CD14-positive monocyte (primary cell): ENCODE data around the gene TSHZ3. TPM values are rescaled to one million over a fixed set of nuclear protein-coding genes. Genes with fewer than 3 reads are reported as not detected.

Source experiments
- DNase-seq, 3 donors: peaks; one replicate each; pipeline ENCODE4 v3.0.0-alpha.2; 2011 to 2022
- H2AFZ ChIP-seq: 2 replicates; pipeline ENCODE4 v1.6.0; 2012; ENCODE audit warnings: mild to moderate bottlenecking, low read depth, low read length, inconsistent platforms; ENCODE audit not compliant: insufficient read depth, poor library complexity, severe bottlenecking
- H3K27ac ChIP-seq, 2 donors: 1 replicate in 1 of 2; 2 replicates in 1 of 2; pipeline ENCODE4 v1.5.1; 2012 to 2013; ENCODE audit warnings: low read length in 2 of 2, control low read depth in 1 of 2, inconsistent platforms in 1 of 2, low read depth in 1 of 2, mild to moderate bottlenecking in 1 of 2
- H3K27me3 ChIP-seq, 2 donors: one replicate each; pipeline versions ENCODE4 v1.6.0 to v1.6.1; 2011 to 2013; ENCODE audit warnings: low read length in 2 of 2; ENCODE audit not compliant: control insufficient read depth in 2 of 2, insufficient read depth in 2 of 2
- H3K36me3 ChIP-seq, 2 donors: replicated peaks in 1 of 2; 1 replicate in 1 of 2; 2 replicates in 1 of 2; pipeline versions ENCODE4 v1.5.1 to v1.6.1; 2012 to 2013; ENCODE audit warnings: low read length in 2 of 2, control low read depth in 1 of 2, inconsistent platforms in 1 of 2, mild to moderate bottlenecking in 1 of 2; ENCODE audit not compliant: insufficient read depth in 2 of 2, control insufficient read depth in 1 of 2
- H3K4me1 ChIP-seq, 2 donors: 1 replicate in 1 of 2; 2 replicates in 1 of 2; pipeline versions ENCODE4 v1.5.1 to v1.6.1; 2012 to 2013; ENCODE audit warnings: low read length in 2 of 2, control low read depth in 1 of 2, inconsistent platforms in 1 of 2, mild to moderate bottlenecking in 1 of 2, moderate library complexity in 1 of 2; ENCODE audit not compliant: insufficient read depth in 2 of 2, control insufficient read depth in 1 of 2
- H3K4me2 ChIP-seq: replicated peaks from 2 replicates; pipeline ENCODE3; 2012; ENCODE audit warnings: low read length, moderate library complexity, mild to moderate bottlenecking; ENCODE audit not compliant: poor library complexity, severe bottlenecking; ENCODE audit errors: extremely low read depth
- H3K4me3 ChIP-seq, 3 experiments: fragments of 200-600 bp in 1 of 3; sonication (generic) in 1 of 3; replicated peaks in 1 of 3; 1 replicate in 2 of 3; 2 replicates in 1 of 3; pipeline ENCODE4 v1.5.1; 2011 to 2013; ENCODE audit warnings: low read length in 3 of 3, mild to moderate bottlenecking in 3 of 3, control low read depth in 2 of 3, low read depth in 2 of 3, inconsistent platforms in 1 of 3, moderate library complexity in 1 of 3
- H3K79me2 ChIP-seq: 2 replicates; pipeline ENCODE4 v1.6.0; 2012; ENCODE audit warnings: mild to moderate bottlenecking, control low read depth, inconsistent platforms, low read length, moderate library complexity; ENCODE audit not compliant: insufficient read depth
- H3K9ac ChIP-seq: 2 replicates; pipeline ENCODE4 v1.6.0; 2017; ENCODE audit warnings: low read length, mild to moderate bottlenecking; ENCODE audit not compliant: insufficient read depth, poor library complexity, severe bottlenecking
- H3K9me3 ChIP-seq, 2 donors: replicated peaks in 1 of 2; 1 replicate in 1 of 2; 2 replicates in 1 of 2; pipeline versions ENCODE4 v1.5.1 to v1.6.1; 2012 to 2013; ENCODE audit warnings: low read length in 2 of 2, control low read depth in 1 of 2; ENCODE audit not compliant: control insufficient read depth in 1 of 2, insufficient read depth in 1 of 2
- H4K20me1 ChIP-seq: 2 replicates; pipeline ENCODE4 v1.6.0; 2012; ENCODE audit warnings: mild to moderate bottlenecking, low read length, control low read depth, moderate library complexity; ENCODE audit not compliant: insufficient read depth
- H3K27ac Mint-ChIP-seq, 7 donors: one replicate each; pipeline ENCODE4 v1.8.0; 2020; ENCODE audit warnings: mild to moderate bottlenecking in 7 of 7, mixed read lengths in 7 of 7, moderate library complexity in 6 of 7, inconsistent platforms in 2 of 7
- H3K27me3 Mint-ChIP-seq, 3 donors: one replicate each; pipeline ENCODE4 v1.8.0; 2021 to 2022; ENCODE audit warnings: low read depth in 3 of 3, mild to moderate bottlenecking in 3 of 3, mixed read lengths in 3 of 3, moderate library complexity in 3 of 3, inconsistent platforms in 1 of 3
- H3K36me3 Mint-ChIP-seq, 2 donors: one replicate each; pipeline ENCODE4 v1.8.0; 2020; ENCODE audit warnings: mixed read lengths in 2 of 2, inconsistent platforms in 1 of 2, mild to moderate bottlenecking in 1 of 2
- H3K4me1 Mint-ChIP-seq: one replicate; pipeline ENCODE4 v1.8.0; 2020; ENCODE audit warnings: mild to moderate bottlenecking, mixed read lengths
- H3K4me3 Mint-ChIP-seq, 2 donors: one replicate each; pipeline ENCODE4 v1.8.0; 2020; ENCODE audit warnings: mild to moderate bottlenecking in 2 of 2, mixed read lengths in 2 of 2, moderate library complexity in 1 of 2
- H3K9me3 Mint-ChIP-seq, 7 donors: one replicate each; pipeline ENCODE4 v1.8.0; 2020 to 2022; ENCODE audit warnings: mixed read lengths in 7 of 7, mild to moderate bottlenecking in 6 of 7, moderate library complexity in 6 of 7, inconsistent platforms in 2 of 7
- WGBS: methylation state at CpG from one replicate; pipeline ENCODE4 v1.1.5; 2013; ENCODE audit warnings: missing lambda C conversion rate; ENCODE audit not compliant: insufficient coverage; 5-methylcytosine and 5-hydroxymethylcytosine counted together
- intact Hi-C, 2 donors: fragments of 100-400 bp; cut with micrococcal nuclease; formaldehyde crosslinking; loops; one replicate each; pipeline versions ENCODE4 v1.15.0 to v1.15.1; 2023
- polyA plus RNA-seq, 3 donors: library from polyadenylated mRNA; depleted of rRNA in 1 of 3; unstranded in 2 of 3; stranded (reverse) in 1 of 3; fragments of 300-500 nt in 2 of 3; fragments of >200 nt in 1 of 3; fragmentation: Illumina TruSeq in 2 of 3; gene quantifications; 1 replicate in 2 of 3; 2 replicates in 1 of 3; pipeline ENCODE4 v1.2.3, GENCODE V29; 2012 to 2021
- TF ChIP-seq, protein P1 (sequence below): fragments of 200-600 bp; IDR thresholded peaks from one replicate; pipeline ENCODE4 v1.8.0; 2022; ENCODE audit warnings: antibody characterized with exemption, mild to moderate bottlenecking

The TSHZ3 gene
- polyA plus RNA-seq, 3 donors: 2.3 to 5.8 (median 3.3) TPM

DNA sequence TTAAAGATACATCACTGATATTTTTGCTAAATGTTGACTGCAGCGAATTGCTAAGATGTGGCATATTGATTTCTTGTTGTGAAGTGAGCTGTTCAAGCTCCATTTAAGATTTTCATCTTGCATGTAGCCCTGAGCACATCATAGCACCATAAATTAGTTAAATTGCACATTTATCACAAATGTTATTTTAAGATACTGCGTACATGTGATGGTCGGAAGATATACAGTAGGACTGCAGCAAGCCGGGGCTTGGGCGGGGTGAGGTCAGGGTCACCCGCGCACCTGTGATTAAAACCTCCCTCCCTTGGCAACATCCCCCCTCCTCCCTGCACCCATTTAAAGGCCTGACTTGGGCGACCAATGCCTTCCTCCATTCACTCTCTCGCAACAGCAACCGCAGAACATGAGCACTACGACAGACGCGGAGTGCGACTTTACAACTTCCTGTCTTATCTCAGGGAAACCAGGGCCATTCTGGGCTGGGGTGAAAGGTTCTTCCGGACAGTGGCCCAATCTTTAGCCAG is 76.6 kb downstream of the TSHZ3 start:
- Mint-ChIP-seq H3K36me3 (peaks cover 32 to 35% of the 10 kb centered on the region in 2 donors), H3K27me3 (no peaks in the 10 kb centered on the region), H3K4me1 (peaks cover 11% of the 10 kb centered on the region), H3K9me3 (peaks cover 0 to 3% (median 0%) of the 10 kb centered on the region in 7 donors), H3K27ac (no peak overlapping the region), H3K4me3 (no peak overlapping the region)
- Histone ChIP-seq H3K36me3 (peaks cover 13 to 25% of the 10 kb centered on the region in 2 donors), H3K9me3 (no peaks in the 10 kb centered on the region), H4K20me1 (peaks cover 8% of the 10 kb centered on the region), H3K27me3 (no peaks in the 10 kb centered on the region), H3K79me2 (no peaks in the 10 kb centered on the region), H3K4me2 (no peak overlapping the region), H2AFZ (no peak overlapping the region), H3K27ac (no peak overlapping the region), H3K4me3 (no peak overlapping the region), H3K9ac (no peak overlapping the region), H3K4me1 (no peaks in the 10 kb centered on the region)
- DNase-seq: no peak
- 97% methylated on average over 8 of the region's 15 CpGs for WGBS
- TF ChIP-seq, protein P1, sequence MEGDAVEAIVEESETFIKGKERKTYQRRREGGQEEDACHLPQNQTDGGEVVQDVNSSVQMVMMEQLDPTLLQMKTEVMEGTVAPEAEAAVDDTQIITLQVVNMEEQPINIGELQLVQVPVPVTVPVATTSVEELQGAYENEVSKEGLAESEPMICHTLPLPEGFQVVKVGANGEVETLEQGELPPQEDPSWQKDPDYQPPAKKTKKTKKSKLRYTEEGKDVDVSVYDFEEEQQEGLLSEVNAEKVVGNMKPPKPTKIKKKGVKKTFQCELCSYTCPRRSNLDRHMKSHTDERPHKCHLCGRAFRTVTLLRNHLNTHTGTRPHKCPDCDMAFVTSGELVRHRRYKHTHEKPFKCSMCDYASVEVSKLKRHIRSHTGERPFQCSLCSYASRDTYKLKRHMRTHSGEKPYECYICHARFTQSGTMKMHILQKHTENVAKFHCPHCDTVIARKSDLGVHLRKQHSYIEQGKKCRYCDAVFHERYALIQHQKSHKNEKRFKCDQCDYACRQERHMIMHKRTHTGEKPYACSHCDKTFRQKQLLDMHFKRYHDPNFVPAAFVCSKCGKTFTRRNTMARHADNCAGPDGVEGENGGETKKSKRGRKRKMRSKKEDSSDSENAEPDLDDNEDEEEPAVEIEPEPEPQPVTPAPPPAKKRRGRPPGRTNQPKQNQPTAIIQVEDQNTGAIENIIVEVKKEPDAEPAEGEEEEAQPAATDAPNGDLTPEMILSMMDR: no peak
- intact Hi-C loops: no loop called here

DNA sequence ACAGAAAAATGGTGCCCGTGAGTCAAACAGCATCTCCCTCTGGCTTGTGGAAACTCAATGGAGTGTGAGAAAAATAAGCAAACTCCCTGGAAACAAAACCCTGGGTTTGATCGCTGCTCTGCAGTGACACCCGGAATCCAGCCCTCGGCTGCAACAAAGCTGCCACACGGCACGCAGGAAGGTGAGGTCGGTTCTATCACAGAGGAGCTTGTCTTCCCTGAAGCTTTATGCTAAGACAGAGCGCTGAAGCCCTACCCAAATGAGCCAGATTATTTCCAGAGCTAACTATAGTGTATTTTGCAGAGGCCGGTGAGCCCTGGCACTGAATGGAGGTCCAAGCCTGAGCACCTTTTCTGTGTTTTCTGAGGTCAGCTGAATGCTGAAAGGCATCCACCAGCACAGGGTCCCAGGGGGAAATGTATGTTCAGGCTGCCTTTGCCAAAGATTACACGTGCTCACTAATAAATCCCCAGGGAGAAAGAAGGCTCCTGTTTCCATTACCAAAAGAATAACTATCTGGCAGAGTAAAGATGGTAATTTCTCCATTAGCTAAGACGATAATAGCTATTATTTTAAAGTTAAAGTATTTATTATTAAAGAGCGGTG is 77.8 kb downstream of the TSHZ3 start:
- no peak for DNase-seq
- Histone ChIP-seq H3K4me2 (no peak overlapping the region), H3K9ac (no peak overlapping the region), H3K27me3 (no peaks in the 10 kb centered on the region), H3K79me2 (no peaks in the 10 kb centered on the region), H4K20me1 (peaks cover 8% of the 10 kb centered on the region), H3K4me3 (no peak overlapping the region), H3K9me3 (no peaks in the 10 kb centered on the region), H3K36me3 (peaks cover 2 to 13% of the 10 kb centered on the region in 2 donors), H3K4me1 (no peaks in the 10 kb centered on the region), H3K27ac (no peak overlapping the region), H2AFZ (no peak overlapping the region)
- Mint-ChIP-seq H3K27ac (no peak overlapping the region), H3K9me3 (peaks cover 0 to 4% (median 0%) of the 10 kb centered on the region in 7 donors), H3K36me3 (peaks cover 20 to 22% of the 10 kb centered on the region in 2 donors), H3K4me1 (peaks cover 11% of the 10 kb centered on the region), H3K4me3 (no peak overlapping the region), H3K27me3 (peaks cover 0 to 3% (median 0%) of the 10 kb centered on the region in 3 donors)
- TF ChIP-seq, protein P1: no peak
- WGBS: 100% methylated on average over 4 of the region's 12 CpGs
- intact Hi-C loops: no loop called here
